H9 (cell line): ENCODE results near the gene FLT1. TPM values are rescaled to one million over a fixed set of nuclear protein-coding genes. Genes with fewer than 3 reads are reported as not detected.
A peak's percentile ranks its signal among the peaks of the same experiment; 100 is the strongest.

ENCODE experiments used
- DNase-seq: peaks from one replicate; pipeline ENCODE4 v3.0.0-alpha.2; 2017
- H2AFZ ChIP-seq: one replicate; pipeline ENCODE4 v1.6.1; 2013; ENCODE audit warnings: mild to moderate bottlenecking, low read length, control low read depth, moderate library complexity
- H2AK5ac ChIP-seq: 2 replicates; pipeline ENCODE4 v1.6.1; 2013; ENCODE audit warnings: low read length, control low read depth, mixed read lengths; ENCODE audit not compliant: insufficient read length
- H2BK120ac ChIP-seq: one replicate; pipeline ENCODE4 v1.6.1; 2013; ENCODE audit warnings: low read depth, mild to moderate bottlenecking, low read length, control low read depth, inconsistent platforms; ENCODE audit not compliant: poor library complexity, severe bottlenecking
- H2BK12ac ChIP-seq: 2 replicates; pipeline ENCODE4 v1.6.1; 2013; ENCODE audit warnings: low read length, control low read depth, mixed read lengths, low read depth; ENCODE audit not compliant: insufficient read length
- H2BK15ac ChIP-seq: 2 replicates; pipeline ENCODE4 v1.6.1; 2013; ENCODE audit warnings: low read depth, low read length, control low read depth
- H2BK20ac ChIP-seq: one replicate; pipeline ENCODE4 v1.6.1; 2013; ENCODE audit warnings: low read depth, mild to moderate bottlenecking, low read length, control low read depth, inconsistent platforms; ENCODE audit not compliant: poor library complexity, severe bottlenecking
- H2BK5ac ChIP-seq: 2 replicates; pipeline ENCODE4 v1.6.1; 2013; ENCODE audit warnings: low read length, control low read depth, mixed read lengths; ENCODE audit not compliant: insufficient read length
- H3K14ac ChIP-seq: 2 replicates; pipeline ENCODE4 v1.6.1; 2013; ENCODE audit warnings: low read length, control low read depth; ENCODE audit not compliant: insufficient read depth
- H3K18ac ChIP-seq: 2 replicates; pipeline ENCODE4 v1.6.1; 2013; ENCODE audit warnings: low read depth, mild to moderate bottlenecking, mixed read lengths, low read length, control low read depth; ENCODE audit not compliant: insufficient read length
- H3K23ac ChIP-seq: 2 replicates; pipeline ENCODE4 v1.6.1; 2013; ENCODE audit warnings: low read length, control low read depth, mixed read lengths, low read depth; ENCODE audit not compliant: insufficient read length
- H3K23me2 ChIP-seq: 2 replicates; pipeline ENCODE4 v1.6.1; 2013; ENCODE audit warnings: low read depth, mild to moderate bottlenecking, mixed read lengths, low read length, control low read depth; ENCODE audit not compliant: insufficient read length, poor library complexity, severe bottlenecking
- H3K27ac ChIP-seq: 2 replicates; pipeline ENCODE4 v1.5.1; 2013; ENCODE audit warnings: low read length, control low read depth, mixed read lengths, low read depth; ENCODE audit not compliant: insufficient read length
- H3K27me3 ChIP-seq: 2 replicates; pipeline ENCODE4 v1.6.1; 2013; ENCODE audit warnings: low read length, control low read depth, inconsistent platforms; ENCODE audit not compliant: insufficient read depth
- H3K4ac ChIP-seq: 2 replicates; pipeline ENCODE4 v1.6.1; 2013; ENCODE audit warnings: low read depth, mild to moderate bottlenecking, control low read depth, inconsistent platforms, low read length, moderate library complexity
- H3K4me1 ChIP-seq: 2 replicates; pipeline ENCODE4 v1.6.1; 2013; ENCODE audit warnings: low read length, control low read depth, inconsistent platforms; ENCODE audit not compliant: insufficient read depth
- H3K4me2 ChIP-seq: 2 replicates; pipeline ENCODE4 v1.6.1; 2013; ENCODE audit warnings: low read length, control low read depth, mixed read lengths; ENCODE audit not compliant: insufficient read length, insufficient read depth
- H3K56ac ChIP-seq: 2 replicates; pipeline ENCODE4 v1.6.1; 2013; ENCODE audit warnings: low read depth, mild to moderate bottlenecking, mixed read lengths, low read length, control low read depth; ENCODE audit not compliant: insufficient read length
- H3K79me1 ChIP-seq: 2 replicates; pipeline ENCODE4 v1.6.1; 2013; ENCODE audit warnings: low read depth, mild to moderate bottlenecking, moderate library complexity, low read length, control low read depth, inconsistent platforms; ENCODE audit not compliant: insufficient read depth, poor library complexity, severe bottlenecking
- H3K79me2 ChIP-seq: 2 replicates; pipeline ENCODE4 v1.6.1; 2013; ENCODE audit warnings: low read length, control low read depth, inconsistent platforms; ENCODE audit not compliant: insufficient read depth
- H3K9ac ChIP-seq: 2 replicates; pipeline ENCODE4 v1.6.1; 2013; ENCODE audit warnings: low read length, control low read depth, mixed read lengths; ENCODE audit not compliant: insufficient read length; ENCODE audit errors: extremely low read depth
- H3K9me3 ChIP-seq: one replicate; pipeline ENCODE4 v1.6.1; 2013; ENCODE audit warnings: low read depth, low read length, inconsistent platforms; ENCODE audit not compliant: control insufficient read depth
- H3T11ph ChIP-seq: one replicate; pipeline ENCODE4 v1.6.1; 2013; ENCODE audit warnings: mild to moderate bottlenecking, low read length, control low read depth, inconsistent platforms
- H4K20me1 ChIP-seq: one replicate; pipeline ENCODE4 v1.6.1; 2013; ENCODE audit not compliant: control insufficient read depth, insufficient read length, insufficient read depth
- H4K5ac ChIP-seq: 2 replicates; pipeline ENCODE4 v1.6.1; 2013; ENCODE audit warnings: low read depth, mild to moderate bottlenecking, mixed read lengths, low read length, control low read depth; ENCODE audit not compliant: insufficient read length
- H4K8ac ChIP-seq: replicated peaks from 2 replicates; pipeline ENCODE4 v1.6.1; 2013; ENCODE audit warnings: low read length, control low read depth, mixed read lengths, low read depth; ENCODE audit not compliant: insufficient read length
- H4K91ac ChIP-seq: 2 replicates; pipeline ENCODE4 v1.6.1; 2013; ENCODE audit warnings: low read depth, mild to moderate bottlenecking, moderate library complexity, mixed read lengths, low read length, control low read depth; ENCODE audit not compliant: insufficient read length
- H3K27ac Mint-ChIP-seq, 3 experiments: 2 replicates in 2 of 3; 3 replicates in 1 of 3; pipeline ENCODE4 v1.8.0; 2020 to 2021; ENCODE audit warnings: mixed read lengths in 3 of 3, mild to moderate bottlenecking in 1 of 3, moderate library complexity in 1 of 3
- H3K27me3 Mint-ChIP-seq: 2 replicates; pipeline ENCODE4 v1.8.0; 2021; ENCODE audit warnings: low read depth, mild to moderate bottlenecking, moderate library complexity, mixed read lengths
- H3K36me3 Mint-ChIP-seq, 3 experiments: 2 replicates in 2 of 3; 3 replicates in 1 of 3; pipeline ENCODE4 v1.8.0; 2020 to 2021; ENCODE audit warnings: low read depth in 3 of 3, mixed read lengths in 3 of 3; ENCODE audit not compliant: insufficient read depth in 1 of 3
- H3K4me1 Mint-ChIP-seq, 2 experiments: 2 replicates each; pipeline ENCODE4 v1.8.0; 2020; ENCODE audit warnings: mixed read lengths in 2 of 2
- H3K4me3 Mint-ChIP-seq, 2 experiments: 2 replicates in 1 of 2; 3 replicates in 1 of 2; pipeline ENCODE4 v1.8.0; 2020 to 2021; ENCODE audit warnings: mild to moderate bottlenecking in 2 of 2, mixed read lengths in 2 of 2, moderate library complexity in 1 of 2
- H3K9me3 Mint-ChIP-seq, 2 experiments: 2 replicates in 1 of 2; 3 replicates in 1 of 2; pipeline ENCODE4 v1.8.0; 2020; ENCODE audit warnings: mild to moderate bottlenecking in 2 of 2, mixed read lengths in 2 of 2, moderate library complexity in 1 of 2
- CTCF ChIP-seq: fragments of 200-600 bp; sonication (generic); conservative IDR thresholded peaks from 3 replicates; pipeline ENCODE4 v1.8.0; 2021; ENCODE audit warnings: antibody characterized with exemption, mild to moderate bottlenecking
- WGBS: extraction: QIAGEN DNeasy Blood & Tissue Kit; methylation state at CpG from one replicate; pipeline ENCODE4 v1.1.7; 2013; ENCODE audit warnings: missing lambda C conversion rate, low lambda C conversion rate, mixed read lengths; ENCODE audit not compliant: insufficient read length; ENCODE audit errors: extremely low coverage; 5-methylcytosine and 5-hydroxymethylcytosine counted together
- total RNA-seq: library from RNA; stranded (reverse); gene quantifications from 2 replicates; pipeline ENCODE4 v1.2.1, GENCODE V29; 2021

The FLT1 gene
- total RNA-seq, 1 experiment from 2014 or later, result 84.1 TPM

GRCh38 chr13:28336193-28336657 is 158.7 kb downstream of the FLT1 start:
- no peak overlapping the region; the same call in 1 of the 2 replicates for H2BK15ac ChIP-seq
- TF ChIP-seq CTCF, result no peak
- no peak overlapping the region for H3K4ac ChIP-seq
- H3K36me3 Mint-ChIP-seq, result peaks cover 7 to 31% (median 24%) of the 10 kb centered on the region in 3 experiments; a peak in 5 of 7 replicates
- no peak overlapping the region for H3K4me2 ChIP-seq
- H3K4me1 Mint-ChIP-seq, result peaks cover 10 to 15% of the 10 kb centered on the region in 2 experiments
- WGBS, result no CpG with 5 or more reads among the region's 3 CpGs
- no peaks in the 10 kb centered on the region for H3K23me2 ChIP-seq
- H2BK120ac ChIP-seq, result no peak overlapping the region
- no peaks in the 10 kb centered on the region for H3K9me3 Mint-ChIP-seq
- no peaks in the 10 kb centered on the region for H4K20me1 ChIP-seq
- no peak overlapping the region for H3K27ac ChIP-seq
- H3K79me1 ChIP-seq, result no peaks in the 10 kb centered on the region
- no peak overlapping the region for H2BK20ac ChIP-seq
- H2BK12ac ChIP-seq, result no peak overlapping the region
- H2AK5ac ChIP-seq, result no peak overlapping the region
- no peak overlapping the region for H3K9ac ChIP-seq
- H4K91ac ChIP-seq, result no peak overlapping the region
- H3T11ph ChIP-seq, result no peak overlapping the region
- no peak overlapping the region for H3K23ac ChIP-seq
- H3K4me1 ChIP-seq, result no peaks in the 10 kb centered on the region
- no peak for DNase-seq
- no peak overlapping the region for H4K8ac ChIP-seq
- no peaks in the 10 kb centered on the region for H3K79me2 ChIP-seq
- H3K27me3 ChIP-seq, result no peaks in the 10 kb centered on the region
- H3K27ac Mint-ChIP-seq, result peak overlapping the region in 1 of 3 experiments; percentile 36; a peak in 2 of 7 replicates
- no peak overlapping the region for H2AFZ ChIP-seq
- H3K4me3 Mint-ChIP-seq, result no peak overlapping the region
- no peak overlapping the region for H3K56ac ChIP-seq
- H3K18ac ChIP-seq, result no peak overlapping the region
- no peaks in the 10 kb centered on the region for H3K9me3 ChIP-seq
- no peak overlapping the region for H3K14ac ChIP-seq
- no peaks in the 10 kb centered on the region for H3K27me3 Mint-ChIP-seq
- no peak overlapping the region for H2BK5ac ChIP-seq
- no peak overlapping the region for H4K5ac ChIP-seq
